HepG2 (cell line): ENCODE data around the gene RCCD1. TPM values are rescaled to one million over a fixed set of nuclear protein-coding genes. Genes with fewer than 3 reads are reported as not detected.
A peak's percentile ranks its signal among the peaks of the same experiment; 100 is the strongest.

Source experiments
- CENPT ChIP-seq: sonication (generic); formaldehyde crosslinking; IDR thresholded peaks from 2 replicates; pipeline ENCODE4 v1.8.0; 2022; ENCODE audit warnings: low read depth, mild to moderate bottlenecking, moderate library complexity, missing genetic modification reagents
- ERF ChIP-seq: IDR thresholded peaks from 2 replicates; pipeline ENCODE4 v1.6.1; 2018; ENCODE audit warnings: missing biosample characterization, missing genetic modification reagents
- KMT2A ChIP-seq: sonication (generic); formaldehyde crosslinking; IDR thresholded peaks from 2 replicates; pipeline ENCODE4 v1.4.0; 2020; ENCODE audit warnings: missing genetic modification reagents
- MYNN ChIP-seq: sonication (generic); formaldehyde crosslinking; IDR thresholded peaks from 2 replicates; pipeline ENCODE4 v1.4.0; 2020; ENCODE audit warnings: mild to moderate bottlenecking, low read depth, missing genetic modification reagents
- RARA ChIP-seq: IDR thresholded peaks from 2 replicates; pipeline ENCODE4 v1.6.1; 2016; ENCODE audit warnings: missing genetic modification reagents, missing compliant biosample characterization
- SAP130 ChIP-seq: IDR thresholded peaks from 2 replicates; pipeline ENCODE4 v1.6.1; 2016; ENCODE audit warnings: low read depth
- ZBTB40 ChIP-seq, 2 experiments: fragments of 450-650 bp in 1 of 2; sonication (generic) in 1 of 2; formaldehyde crosslinking in 1 of 2; IDR thresholded peaks; 2 replicates each; pipeline versions ENCODE4 v1.6.1 to v1.8.0; 2016 to 2022; ENCODE audit warnings: antibody characterized with exemption in 1 of 2, mild to moderate bottlenecking in 1 of 2, missing genetic modification reagents in 1 of 2
- ZNF891 ChIP-seq: sonication (generic); formaldehyde crosslinking; IDR thresholded peaks from 2 replicates; pipeline ENCODE4 v1.5.0; 2020; ENCODE audit warnings: mild to moderate bottlenecking, missing genetic modification reagents
- polyA plus RNA-seq, 8 experiments: library from polyadenylated mRNA; depleted of rRNA in 3 of 8; stranded (reverse) in 7 of 8; unstranded in 1 of 8; fragments of >200 nt; fragmentation: Illumina TruSeq in 4 of 8; extraction: Trizol in 4 of 8; gene quantifications; 2 replicates each; pipeline versions ENCODE4 v1.2.1 to v1.2.3, GENCODE V29; 2011 to 2016; ENCODE audit warnings: low read depth in 4 of 8, missing spikeins in 1 of 8, mixed read lengths in 1 of 8; ENCODE audit not compliant: insufficient read depth in 1 of 8
- total RNA-seq, 5 experiments: library from RNA; depleted of rRNA; stranded (reverse); fragments of >200 nt; fragmentation: Illumina TruSeq; extraction: Trizol; gene quantifications; 2 replicates each; pipeline ENCODE4 v1.2.3, GENCODE V29; 2016; ENCODE audit warnings: low read depth in 1 of 5
- TF ChIP-seq, protein P1 (sequence below): sonication (generic); formaldehyde crosslinking; IDR thresholded peaks from 2 replicates; pipeline ENCODE4 v1.5.0; 2020; ENCODE audit warnings: mild to moderate bottlenecking, missing genetic modification reagents
- TF ChIP-seq, protein P2 (sequence below): fragments of 450-650 bp; IDR thresholded peaks from 2 replicates; pipeline ENCODE4 v1.6.1; 2016
- TF ChIP-seq, protein P3 (sequence below): sonication (generic); formaldehyde crosslinking; IDR thresholded peaks from 2 replicates; pipeline ENCODE4; 2020; ENCODE audit warnings: missing genetic modification reagents, mild to moderate bottlenecking, borderline replicate concordance

The RCCD1 gene
- total and polyA plus RNA-seq, 2 of the 13 experiments (the other 11 are each of a cell fraction or from before 2014, with no cell fraction given), result 14.1 to 15.1 TPM

DNA sequence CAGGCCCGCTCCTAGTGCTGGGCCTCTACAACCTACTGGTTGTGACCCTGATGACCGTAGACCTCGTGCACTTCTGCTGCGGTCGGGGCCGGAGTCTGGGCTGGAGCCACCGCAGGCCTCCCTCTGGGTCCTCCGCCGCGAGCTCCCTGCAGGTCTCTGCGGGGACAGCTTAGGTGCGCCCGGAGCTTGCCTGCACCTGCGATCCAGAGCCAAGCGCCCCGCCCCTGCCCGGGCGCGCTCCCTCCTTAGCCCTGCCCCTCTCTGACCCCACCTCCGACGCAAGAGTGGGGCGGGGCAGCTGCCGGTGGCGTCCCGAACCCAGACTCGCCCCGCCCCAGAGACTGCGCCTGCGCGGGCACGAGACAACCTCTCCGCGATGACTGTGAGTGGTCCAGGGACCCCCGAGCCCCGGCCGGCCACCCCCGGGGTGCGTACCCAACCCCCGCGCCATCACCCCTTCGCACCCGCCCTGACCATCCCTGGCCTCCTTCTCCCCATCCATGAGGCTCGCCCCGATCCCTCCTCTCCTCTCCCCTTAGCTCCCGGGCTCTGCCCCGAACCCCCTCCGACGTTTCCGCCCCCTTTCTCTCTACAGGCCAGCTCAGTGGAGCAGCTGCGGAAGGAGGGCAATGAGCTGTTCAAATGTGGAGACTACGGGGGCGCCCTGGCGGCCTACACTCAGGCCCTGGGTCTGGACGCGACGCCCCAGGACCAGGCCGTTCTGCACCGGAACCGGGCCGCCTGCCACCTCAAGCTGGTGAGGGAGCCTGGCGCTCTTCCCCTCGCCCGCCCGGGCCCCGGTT lies 19.5 kb upstream of the RCCD1 start, which contains the start of gene UNC45A (continued):
- TF ChIP-seq, protein P1, sequence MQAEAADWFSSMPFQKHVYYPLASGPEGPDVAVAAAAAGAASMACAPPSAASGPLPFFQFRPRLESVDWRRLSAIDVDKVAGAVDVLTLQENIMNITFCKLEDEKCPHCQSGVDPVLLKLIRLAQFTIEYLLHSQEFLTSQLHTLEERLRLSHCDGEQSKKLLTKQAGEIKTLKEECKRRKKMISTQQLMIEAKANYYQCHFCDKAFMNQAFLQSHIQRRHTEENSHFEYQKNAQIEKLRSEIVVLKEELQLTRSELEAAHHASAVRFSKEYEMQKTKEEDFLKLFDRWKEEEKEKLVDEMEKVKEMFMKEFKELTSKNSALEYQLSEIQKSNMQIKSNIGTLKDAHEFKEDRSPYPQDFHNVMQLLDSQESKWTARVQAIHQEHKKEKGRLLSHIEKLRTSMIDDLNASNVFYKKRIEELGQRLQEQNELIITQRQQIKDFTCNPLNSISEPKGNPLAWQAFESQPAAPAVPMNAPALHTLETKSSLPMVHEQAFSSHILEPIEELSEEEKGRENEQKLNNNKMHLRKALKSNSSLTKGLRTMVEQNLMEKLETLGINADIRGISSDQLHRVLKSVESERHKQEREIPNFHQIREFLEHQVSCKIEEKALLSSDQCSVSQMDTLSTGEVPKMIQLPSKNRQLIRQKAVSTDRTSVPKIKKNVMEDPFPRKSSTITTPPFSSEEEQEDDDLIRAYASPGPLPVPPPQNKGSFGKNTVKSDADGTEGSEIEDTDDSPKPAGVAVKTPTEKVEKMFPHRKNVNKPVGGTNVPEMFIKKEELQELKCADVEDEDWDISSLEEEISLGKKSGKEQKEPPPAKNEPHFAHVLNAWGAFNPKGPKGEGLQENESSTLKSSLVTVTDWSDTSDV (CRISPR knock-in tag), result peak; percentile 54; the same call in 1 of the 2 replicates
- TF ChIP-seq MYNN (CRISPR knock-in tag) (0 out of 2 replicates have a peak, but pooled peaks have one; percentile 63), ZNF891 (peak; percentile 60), CENPT (peak; percentile 20; the same call in 1 of the 2 replicates), RARA (peak; percentile 25; the same call in 1 of the 2 replicates), KMT2A (CRISPR knock-in tag) (0 out of 2 replicates have a peak, but pooled peaks have one; percentile 27), ERF (0 out of 2 replicates have a peak, but pooled peaks have one; percentile 47), SAP130 (CRISPR knock-in tag) (peak; percentile 75), ZBTB40 (IDR thresholded peaks at IDR 0.05) (no peak), ZBTB40 (CRISPR knock-in tag; IDR thresholded peaks at IDR 0.05) (peak; percentile 29; the same call in 1 of the 2 replicates)
- TF ChIP-seq, protein P2, sequence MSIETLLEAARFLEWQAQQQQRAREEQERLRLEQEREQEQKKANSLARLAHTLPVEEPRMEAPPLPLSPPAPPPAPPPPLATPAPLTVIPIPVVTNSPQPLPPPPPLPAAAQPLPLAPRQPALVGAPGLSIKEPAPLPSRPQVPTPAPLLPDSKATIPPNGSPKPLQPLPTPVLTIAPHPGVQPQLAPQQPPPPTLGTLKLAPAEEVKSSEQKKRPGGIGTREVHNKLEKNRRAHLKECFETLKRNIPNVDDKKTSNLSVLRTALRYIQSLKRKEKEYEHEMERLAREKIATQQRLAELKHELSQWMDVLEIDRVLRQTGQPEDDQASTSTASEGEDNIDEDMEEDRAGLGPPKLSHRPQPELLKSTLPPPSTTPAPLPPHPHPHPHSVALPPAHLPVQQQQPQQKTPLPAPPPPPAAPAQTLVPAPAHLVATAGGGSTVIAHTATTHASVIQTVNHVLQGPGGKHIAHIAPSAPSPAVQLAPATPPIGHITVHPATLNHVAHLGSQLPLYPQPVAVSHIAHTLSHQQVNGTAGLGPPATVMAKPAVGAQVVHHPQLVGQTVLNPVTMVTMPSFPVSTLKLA, result peak; percentile 14; the same call in 1 of the 2 replicates
- TF ChIP-seq, protein P3, sequence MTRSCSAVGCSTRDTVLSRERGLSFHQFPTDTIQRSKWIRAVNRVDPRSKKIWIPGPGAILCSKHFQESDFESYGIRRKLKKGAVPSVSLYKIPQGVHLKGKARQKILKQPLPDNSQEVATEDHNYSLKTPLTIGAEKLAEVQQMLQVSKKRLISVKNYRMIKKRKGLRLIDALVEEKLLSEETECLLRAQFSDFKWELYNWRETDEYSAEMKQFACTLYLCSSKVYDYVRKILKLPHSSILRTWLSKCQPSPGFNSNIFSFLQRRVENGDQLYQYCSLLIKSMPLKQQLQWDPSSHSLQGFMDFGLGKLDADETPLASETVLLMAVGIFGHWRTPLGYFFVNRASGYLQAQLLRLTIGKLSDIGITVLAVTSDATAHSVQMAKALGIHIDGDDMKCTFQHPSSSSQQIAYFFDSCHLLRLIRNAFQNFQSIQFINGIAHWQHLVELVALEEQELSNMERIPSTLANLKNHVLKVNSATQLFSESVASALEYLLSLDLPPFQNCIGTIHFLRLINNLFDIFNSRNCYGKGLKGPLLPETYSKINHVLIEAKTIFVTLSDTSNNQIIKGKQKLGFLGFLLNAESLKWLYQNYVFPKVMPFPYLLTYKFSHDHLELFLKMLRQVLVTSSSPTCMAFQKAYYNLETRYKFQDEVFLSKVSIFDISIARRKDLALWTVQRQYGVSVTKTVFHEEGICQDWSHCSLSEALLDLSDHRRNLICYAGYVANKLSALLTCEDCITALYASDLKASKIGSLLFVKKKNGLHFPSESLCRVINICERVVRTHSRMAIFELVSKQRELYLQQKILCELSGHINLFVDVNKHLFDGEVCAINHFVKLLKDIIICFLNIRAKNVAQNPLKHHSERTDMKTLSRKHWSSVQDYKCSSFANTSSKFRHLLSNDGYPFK (CRISPR knock-in tag), result peak; percentile 56; the same call in 1 of the 2 replicates
